ENCODE data around the gene LYPD5.
"Not testable (repeated sequence)": the region's sequence is repeated elsewhere in the genome, so short reads cannot be mapped to it uniquely, and the experiment has no call there.

Gene LYPD5

DNA sequence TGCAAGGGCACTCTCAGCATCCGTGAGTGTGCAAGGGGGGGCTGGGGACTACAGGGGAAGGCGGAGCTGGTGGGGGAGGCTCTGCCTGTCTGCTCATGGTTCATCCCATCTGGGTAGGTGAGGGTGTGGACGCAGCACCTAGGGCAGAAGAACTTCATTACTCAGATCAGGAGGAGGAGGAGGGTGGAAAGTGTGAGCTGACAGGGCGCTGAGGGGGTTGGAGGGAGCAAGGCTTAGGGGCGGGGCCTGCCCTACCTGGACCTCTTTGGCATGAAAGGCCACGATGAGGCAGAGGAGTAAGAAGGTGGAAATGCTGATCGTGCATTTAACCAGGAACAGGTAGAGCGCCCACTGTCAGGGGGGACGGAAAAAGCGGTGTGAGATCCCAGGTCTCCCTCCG lies 26.0 kb downstream of the LYPD5 start:
- no peak for DNase-seq

DNA sequence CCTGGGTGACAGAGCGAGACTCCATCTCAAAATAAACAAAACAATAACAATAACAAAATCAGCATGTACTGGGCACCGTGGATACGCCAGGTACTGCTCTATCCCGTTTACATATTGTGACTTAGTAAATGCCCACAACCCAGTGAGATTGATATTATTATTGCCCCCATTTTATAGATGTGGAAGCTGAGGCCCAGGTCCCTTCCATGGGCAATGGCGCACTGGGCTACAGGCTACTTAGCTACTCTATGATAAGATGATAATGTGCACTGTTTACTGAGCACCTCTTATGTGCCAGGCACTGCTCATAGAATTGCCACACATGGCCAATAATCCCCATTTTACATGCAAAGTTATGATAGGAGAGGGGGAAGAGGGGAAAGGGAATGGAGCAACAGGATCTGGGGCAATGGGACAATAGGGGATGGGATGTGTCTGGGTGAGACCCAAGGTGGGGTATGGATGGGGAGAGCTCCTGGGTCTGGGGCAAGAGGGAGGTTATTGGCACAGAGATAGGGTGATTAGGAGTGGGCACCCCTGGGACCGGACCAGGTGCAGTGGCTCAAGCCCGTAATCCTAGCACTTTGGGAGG lies 26.9 kb downstream of the LYPD5 start:
- no peak for DNase-seq

GRCh38 chr19:43774940-43775258 lies 27.3 kb downstream of the LYPD5 start:
- DNase-seq = not testable (repeated sequence)

DNA sequence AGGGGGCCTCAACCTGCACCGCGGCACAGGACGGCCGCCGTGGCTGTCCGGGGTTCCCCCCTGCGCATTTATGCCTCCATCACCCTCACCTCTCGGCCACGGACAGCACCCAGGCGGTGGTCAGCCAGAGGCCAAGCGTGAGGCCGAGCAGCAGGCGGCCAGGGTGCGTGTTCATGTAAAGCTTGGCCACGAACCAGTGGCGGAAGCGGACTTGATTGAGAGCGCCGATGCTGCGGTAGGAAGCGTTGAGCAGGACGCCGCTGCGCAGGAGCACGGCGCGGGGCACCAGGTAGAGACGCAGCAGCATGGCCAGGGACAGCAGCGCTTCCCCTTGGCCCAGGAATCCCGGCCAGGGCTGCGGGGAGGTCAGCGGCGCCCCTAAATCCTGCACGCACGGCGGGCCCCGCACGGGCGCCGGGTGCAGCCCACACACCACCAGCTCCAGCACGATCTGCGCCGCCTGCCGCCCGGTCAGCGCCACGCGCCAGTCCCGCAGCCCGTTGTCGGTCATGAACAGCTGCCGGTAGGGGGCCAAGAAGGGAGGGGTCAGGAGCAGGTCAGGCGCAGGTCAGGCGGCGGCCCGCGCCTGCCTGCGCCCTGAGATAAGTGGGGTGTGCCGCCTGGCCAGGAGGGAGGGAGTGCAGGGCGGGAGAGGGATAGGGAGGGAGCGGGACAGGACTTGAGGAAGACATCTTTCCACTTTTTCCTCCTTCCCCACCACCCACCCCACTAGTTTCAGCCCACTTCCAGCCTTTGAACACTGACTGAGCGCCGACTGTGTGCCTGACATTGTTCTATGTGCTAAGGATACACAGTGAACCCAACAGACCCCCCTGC lies 27.9 kb downstream of the LYPD5 start:
- no peak for DNase-seq

DNA sequence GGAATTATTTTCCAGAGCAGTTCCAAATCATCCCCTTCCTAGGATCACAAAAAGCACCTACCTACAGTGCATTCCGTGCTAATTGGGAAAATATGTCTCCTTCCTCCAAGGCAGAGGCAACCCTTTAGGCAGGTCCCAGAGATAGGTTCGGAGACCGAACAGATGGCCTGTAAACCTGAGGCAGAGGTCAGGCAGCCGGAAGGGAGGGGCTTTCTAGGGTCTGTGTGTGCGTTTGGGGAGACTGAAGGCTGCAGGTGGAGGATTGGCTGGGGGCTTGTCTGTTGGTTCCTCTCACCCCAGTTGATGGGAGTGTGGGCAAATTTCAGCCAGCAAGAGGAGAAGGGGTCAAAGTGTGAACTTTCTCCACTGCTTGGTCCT lies 28.5 kb downstream of the LYPD5 start:
- DNase-seq = no peak

DNA sequence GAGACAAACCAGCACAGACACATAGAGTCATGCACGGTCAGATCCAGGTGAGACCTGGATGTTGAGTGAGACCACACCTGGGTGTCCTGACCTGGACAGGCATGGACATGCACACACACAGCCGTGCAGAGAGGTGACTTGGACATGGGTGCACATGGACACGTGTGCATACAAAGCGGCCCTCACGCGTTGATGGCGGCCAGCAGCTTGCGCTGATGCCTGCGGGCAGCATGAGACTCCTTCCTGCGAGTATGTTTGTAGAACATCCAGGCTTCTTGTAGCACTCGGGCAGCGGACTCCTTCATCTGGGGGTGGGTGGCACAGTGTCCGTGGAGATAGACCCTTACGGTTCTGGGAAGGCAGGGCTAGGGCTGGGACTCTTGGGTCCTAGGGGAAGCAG lies 33.0 kb downstream of the LYPD5 start:
- no peak for DNase-seq

- DNase-seq = no peak
Observed at GRCh38 chr19:43768273-43769050, 33.8 kb downstream of the LYPD5 start.

DNA sequence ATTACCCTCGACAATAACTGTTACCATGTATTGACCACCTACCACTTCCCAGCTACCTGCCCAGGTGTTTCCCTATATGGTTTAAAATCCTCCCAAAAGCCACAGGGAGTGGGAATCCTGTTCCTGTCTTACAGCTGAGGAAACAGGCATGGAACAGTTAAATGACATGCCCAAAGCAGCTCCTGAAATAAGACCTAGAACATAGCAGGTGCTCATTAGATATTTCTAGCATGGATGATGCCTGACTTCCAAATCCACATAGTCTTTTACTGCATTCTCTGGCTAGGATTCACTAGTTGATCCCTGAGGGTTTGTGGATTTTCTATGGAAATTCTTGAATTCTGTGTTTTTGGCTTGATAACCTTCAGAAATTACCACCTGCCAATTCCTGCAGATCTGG lies 34.4 kb downstream of the LYPD5 start:
- no peak for DNase-seq

GRCh38 chr19:43767316-43767715 lies 34.9 kb downstream of the LYPD5 start:
- no peak for DNase-seq

- no peak for DNase-seq
Observed at GRCh38 chr19:43766755-43767043, 35.5 kb downstream of the LYPD5 start.

DNA sequence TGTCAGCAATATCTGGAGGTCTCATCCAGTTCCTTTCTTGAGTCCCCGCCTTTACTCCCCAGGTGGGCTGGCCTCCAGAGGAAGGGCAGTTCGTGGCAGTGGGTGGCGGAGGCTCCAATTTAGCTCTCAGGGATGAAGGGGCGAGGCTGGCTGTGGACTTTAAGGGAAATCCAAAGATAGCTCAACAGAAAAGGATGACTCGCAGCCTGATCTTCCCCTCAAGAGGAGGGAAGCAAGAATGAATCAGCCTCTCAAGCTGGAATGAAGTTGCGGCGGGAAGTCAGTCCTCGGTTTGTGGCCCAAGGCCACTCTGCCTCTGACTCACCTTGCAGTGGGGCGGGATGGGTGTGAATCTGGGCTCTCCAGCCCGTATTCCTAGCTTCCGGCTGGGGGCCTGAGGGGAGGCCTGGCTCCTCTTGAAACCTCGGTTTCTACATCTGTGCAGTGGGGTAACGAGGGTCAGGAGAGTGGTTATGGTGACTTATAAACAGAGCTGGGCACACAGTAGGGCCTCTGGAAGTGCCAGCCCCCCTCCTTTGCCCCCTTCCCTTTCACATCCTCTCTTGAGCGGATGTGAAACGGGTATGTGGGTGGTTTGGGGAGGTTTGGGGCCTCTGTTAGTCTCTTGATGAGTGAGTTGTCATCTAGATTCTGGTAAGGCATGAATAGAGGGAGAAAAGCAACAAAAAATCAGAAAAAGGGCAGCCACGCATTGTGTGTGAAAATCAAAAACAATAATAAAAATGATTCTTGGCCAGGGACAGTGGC lies 37.0 kb downstream of the LYPD5 start:
- peak; percentile 85 for DNase-seq

- DNase-seq = not testable (repeated sequence)
Observed at GRCh38 chr19:43764684-43765083, 37.6 kb downstream of the LYPD5 start.

GRCh38 chr19:43763473-43763939 lies 38.7 kb downstream of the LYPD5 start:
- no peak for DNase-seq

GRCh38 chr19:43762814-43763213 lies 39.4 kb downstream of the LYPD5 start:
- DNase-seq = no peak

- no peak for DNase-seq
Observed at GRCh38 chr19:43760941-43761340, 41.3 kb downstream of the LYPD5 start.

GRCh38 chr19:43759515-43759914 lies 42.7 kb downstream of the LYPD5 start:
- no peak for DNase-seq

- peak; percentile 46 for DNase-seq
Observed at GRCh38 chr19:43755256-43755801, 46.9 kb downstream of the LYPD5 start.

- DNase-seq = peak; percentile 87
Observed at GRCh38 chr19:43754503-43755255, 47.6 kb downstream of the LYPD5 start, which contains the start of gene SMG9. TSS of gene SMG9 (minus strand) at chr19:43754962. CDS start at chr19:43750741, 4,221 bp downstream.

GRCh38 chr19:43754253-43754502 lies 48.1 kb downstream of the LYPD5 start:
- no peak for DNase-seq

DNA sequence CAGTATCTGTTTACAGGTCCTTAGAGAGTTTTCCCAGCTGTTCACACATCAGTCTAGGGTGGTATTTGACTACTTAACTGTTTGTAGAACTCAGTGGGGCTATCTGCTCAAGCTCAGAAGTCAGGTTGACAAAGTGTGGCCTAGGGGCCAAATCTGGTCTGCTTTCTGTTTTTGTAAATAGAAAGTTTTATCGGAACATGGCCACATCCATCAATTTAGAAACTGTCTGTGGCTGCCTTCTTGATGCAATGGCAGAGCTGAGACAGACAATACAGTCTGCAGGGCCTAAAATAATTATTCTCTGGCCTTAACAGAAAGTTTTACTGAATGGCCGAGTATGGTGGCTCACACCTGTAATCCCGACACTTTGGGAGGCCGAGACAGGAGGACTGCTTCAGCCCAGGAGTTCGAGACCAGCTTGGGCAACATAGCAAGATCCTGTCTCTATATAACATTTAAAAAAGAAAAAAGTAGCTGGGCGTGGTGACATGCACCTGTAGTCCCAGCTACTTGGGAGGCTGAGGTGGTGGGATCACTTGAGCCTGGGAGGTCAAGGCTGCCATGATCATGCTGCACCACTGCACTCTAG lies 49.9 kb downstream of the LYPD5 start:
- no peak for DNase-seq

GRCh38 chr19:43751466-43752220 lies 50.6 kb downstream of the LYPD5 start:
- DNase-seq = no peak
